MM.1S (cell line): ENCODE measurements around the gene HMG20A.

ENCODE experiments used
- DNase-seq: peaks from one replicate; pipeline ENCODE4 v3.0.0-alpha.2; 2015
- H2AFZ ChIP-seq: fragments of 300-600 bp; sonication (generic); 2 replicates; pipeline ENCODE4 v1.6.0; 2016; ENCODE audit warnings: antibody characterized with exemption, low read length
- H3F3A ChIP-seq: fragments of 300-600 bp; sonication (generic); 2 replicates; pipeline ENCODE4 v1.6.1; 2016; ENCODE audit warnings: mild to moderate bottlenecking, antibody characterized with exemption, low read length, moderate library complexity, mixed read lengths; ENCODE audit not compliant: insufficient read depth
- H3K27ac ChIP-seq: fragments of 300-600 bp; sonication (generic); 2 replicates; pipeline ENCODE4 v1.5.1; 2016; ENCODE audit warnings: mild to moderate bottlenecking, low read length
- H3K27me3 ChIP-seq: fragments of 300-600 bp; sonication (generic); replicated peaks from 2 replicates; pipeline ENCODE4 v1.6.0; 2016; ENCODE audit warnings: low read length; ENCODE audit not compliant: insufficient read depth
- H3K36me3 ChIP-seq: fragments of 300-600 bp; sonication (generic); replicated peaks from 2 replicates; pipeline ENCODE4 v1.6.1; 2016; ENCODE audit warnings: mild to moderate bottlenecking, low read length, mixed read lengths; ENCODE audit not compliant: insufficient read depth
- H3K4me1 ChIP-seq: fragments of 300-600 bp; sonication (generic); 2 replicates; pipeline ENCODE4 v1.6.1; 2016; ENCODE audit warnings: low read length, mixed read lengths
- H3K4me2 ChIP-seq: fragments of 300-600 bp; sonication (generic); 2 replicates; pipeline ENCODE4 v1.6.0; 2016; ENCODE audit warnings: low read depth, low read length
- H3K4me3 ChIP-seq: fragments of 300-600 bp; sonication (generic); 2 replicates; pipeline ENCODE4 v1.5.1; 2016; ENCODE audit warnings: low read length, mixed read lengths
- H3K79me2 ChIP-seq: fragments of 300-600 bp; sonication (generic); 2 replicates; pipeline ENCODE4 v1.6.1; 2016; ENCODE audit warnings: mixed run types, low read length, mixed read lengths
- H3K9ac ChIP-seq: fragments of 300-600 bp; sonication (generic); 2 replicates; pipeline ENCODE4 v1.6.1; 2016; ENCODE audit warnings: low read length, mixed read lengths
- H3K9me2 ChIP-seq: fragments of 300-600 bp; sonication (generic); replicated peaks from 2 replicates; pipeline ENCODE4 v1.6.1; 2016; ENCODE audit warnings: mild to moderate bottlenecking, low read length, mixed read lengths; ENCODE audit not compliant: insufficient read depth
- H3K9me3 ChIP-seq: fragments of 300-600 bp; sonication (generic); replicated peaks from 2 replicates; pipeline ENCODE4 v1.6.1; 2016; ENCODE audit warnings: mild to moderate bottlenecking, low read length, mixed read lengths; ENCODE audit not compliant: insufficient read depth
- H4K20me1 ChIP-seq: fragments of 300-600 bp; sonication (generic); 2 replicates; pipeline ENCODE4 v1.6.1; 2016; ENCODE audit warnings: mild to moderate bottlenecking, low read length, moderate library complexity, mixed read lengths; ENCODE audit not compliant: insufficient read depth
- EZH2 ChIP-seq: fragments of 300-600 bp; sonication (generic); optimal IDR thresholded peaks from 2 replicates; pipeline ENCODE3; 2017; ENCODE audit warnings: low read depth, mild to moderate bottlenecking, antibody characterized with exemption, low read length, mixed read lengths
- EZH2phosphoT487 ChIP-seq: fragments of 300-600 bp; sonication (generic); IDR thresholded peaks from 2 replicates; pipeline ENCODE4 v1.6.1; 2018; ENCODE audit warnings: antibody characterized with exemption, low read length
- TF ChIP-seq, protein P1 (sequence below): fragments of 300-600 bp; sonication (generic); IDR thresholded peaks from 2 replicates; pipeline ENCODE4 v1.5.1; 2016; ENCODE audit warnings: antibody characterized with exemption, low read length, mixed read lengths

HMG20A gene

DNA sequence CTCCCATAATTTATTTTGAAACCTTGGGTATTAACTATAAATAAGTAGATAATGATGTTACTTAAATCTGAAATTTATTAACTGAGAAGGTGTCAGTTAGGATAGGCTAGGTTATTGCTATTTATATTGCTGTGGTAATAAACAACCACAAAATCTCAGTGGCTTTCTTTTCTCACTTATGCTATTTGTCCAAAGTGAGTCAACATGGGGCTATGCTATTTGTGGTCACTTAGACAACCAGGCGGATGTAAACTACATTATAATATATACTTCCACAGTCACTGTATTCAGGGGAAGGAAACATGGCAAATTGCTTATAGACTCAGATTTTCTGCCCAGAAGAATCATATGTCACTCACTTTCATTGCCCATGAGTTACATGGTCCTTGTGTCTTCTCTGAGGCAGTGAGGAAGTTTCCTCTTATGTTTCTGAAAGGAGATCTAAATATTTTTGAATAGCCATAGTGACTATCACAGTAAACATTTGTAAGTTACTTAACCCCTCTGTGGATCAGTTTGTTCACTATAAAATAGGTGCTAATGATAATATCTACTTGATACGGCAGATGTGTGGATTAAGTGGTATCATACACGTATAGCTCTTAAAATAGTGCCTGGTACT is 19.8 kb downstream of the HMG20A start:
- H3K9me3 ChIP-seq: no peaks in the 10 kb centered on the region
- peak overlapping the region; percentile 22; the same call in 1 of the 2 replicates for H3K27ac ChIP-seq
- H4K20me1 ChIP-seq: no peaks in the 10 kb centered on the region; the same call in 1 of the 2 replicates
- H3K4me3 ChIP-seq: no peak overlapping the region
- H3K4me1 ChIP-seq: peaks cover 19% of the 10 kb centered on the region
- no peaks in the 10 kb centered on the region for H3K9me2 ChIP-seq
- no peaks in the 10 kb centered on the region for H3K27me3 ChIP-seq
- H3F3A ChIP-seq: peaks cover 7% of the 10 kb centered on the region
- peak; percentile 67 for DNase-seq
- no peak overlapping the region for H2AFZ ChIP-seq
- H3K4me2 ChIP-seq: peak overlapping the region; percentile 43
- H3K36me3 ChIP-seq: no peaks in the 10 kb centered on the region
- TF ChIP-seq, protein P1, sequence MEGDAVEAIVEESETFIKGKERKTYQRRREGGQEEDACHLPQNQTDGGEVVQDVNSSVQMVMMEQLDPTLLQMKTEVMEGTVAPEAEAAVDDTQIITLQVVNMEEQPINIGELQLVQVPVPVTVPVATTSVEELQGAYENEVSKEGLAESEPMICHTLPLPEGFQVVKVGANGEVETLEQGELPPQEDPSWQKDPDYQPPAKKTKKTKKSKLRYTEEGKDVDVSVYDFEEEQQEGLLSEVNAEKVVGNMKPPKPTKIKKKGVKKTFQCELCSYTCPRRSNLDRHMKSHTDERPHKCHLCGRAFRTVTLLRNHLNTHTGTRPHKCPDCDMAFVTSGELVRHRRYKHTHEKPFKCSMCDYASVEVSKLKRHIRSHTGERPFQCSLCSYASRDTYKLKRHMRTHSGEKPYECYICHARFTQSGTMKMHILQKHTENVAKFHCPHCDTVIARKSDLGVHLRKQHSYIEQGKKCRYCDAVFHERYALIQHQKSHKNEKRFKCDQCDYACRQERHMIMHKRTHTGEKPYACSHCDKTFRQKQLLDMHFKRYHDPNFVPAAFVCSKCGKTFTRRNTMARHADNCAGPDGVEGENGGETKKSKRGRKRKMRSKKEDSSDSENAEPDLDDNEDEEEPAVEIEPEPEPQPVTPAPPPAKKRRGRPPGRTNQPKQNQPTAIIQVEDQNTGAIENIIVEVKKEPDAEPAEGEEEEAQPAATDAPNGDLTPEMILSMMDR: no peak
- TF ChIP-seq EZH2 (no peak), EZH2phosphoT487 (no peak)
- H3K9ac ChIP-seq: no peak overlapping the region
- peaks cover 43% of the 10 kb centered on the region for H3K79me2 ChIP-seq

DNA sequence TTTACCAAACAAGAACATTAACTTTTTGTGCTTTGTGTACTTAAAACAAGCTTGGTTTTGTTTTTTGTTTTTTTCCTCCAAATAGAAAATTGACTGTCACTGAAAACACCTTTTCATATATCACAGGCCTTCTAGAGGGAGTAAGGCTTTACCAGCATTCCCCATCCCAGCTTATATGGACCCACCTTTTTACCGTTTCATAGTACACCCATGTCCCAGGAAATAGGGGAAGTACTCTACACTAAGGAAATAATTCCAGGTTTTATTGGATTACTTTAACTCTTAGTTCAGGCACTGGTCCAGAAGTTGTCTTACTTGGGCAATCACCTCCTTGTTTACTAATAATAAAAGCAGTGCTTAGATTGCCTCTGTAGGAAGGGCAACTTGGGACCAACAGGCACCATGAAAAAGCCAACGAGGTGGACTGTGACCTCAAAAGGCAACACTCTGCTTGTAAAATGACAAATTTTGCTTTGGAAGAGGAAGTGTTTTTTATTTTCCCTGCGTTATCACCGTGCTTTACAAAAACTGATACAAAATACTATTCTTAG is 26.2 kb downstream of the HMG20A start:
- H3K27ac ChIP-seq: no peak overlapping the region
- H3K4me3 ChIP-seq: no peak overlapping the region
- no peak overlapping the region for H3K4me2 ChIP-seq
- no peaks in the 10 kb centered on the region for H3F3A ChIP-seq
- peaks cover 40% of the 10 kb centered on the region for H3K79me2 ChIP-seq
- no peaks in the 10 kb centered on the region for H3K36me3 ChIP-seq
- no peak for DNase-seq
- H4K20me1 ChIP-seq: no peaks in the 10 kb centered on the region; the same call in 1 of the 2 replicates
- no peaks in the 10 kb centered on the region for H3K4me1 ChIP-seq
- TF ChIP-seq EZH2 (no peak), EZH2phosphoT487 (no peak)
- TF ChIP-seq, protein P1: no peak
- no peak overlapping the region for H2AFZ ChIP-seq
- no peaks in the 10 kb centered on the region for H3K9me3 ChIP-seq
- no peaks in the 10 kb centered on the region for H3K9me2 ChIP-seq
- no peak overlapping the region for H3K9ac ChIP-seq
- no peaks in the 10 kb centered on the region for H3K27me3 ChIP-seq

DNA sequence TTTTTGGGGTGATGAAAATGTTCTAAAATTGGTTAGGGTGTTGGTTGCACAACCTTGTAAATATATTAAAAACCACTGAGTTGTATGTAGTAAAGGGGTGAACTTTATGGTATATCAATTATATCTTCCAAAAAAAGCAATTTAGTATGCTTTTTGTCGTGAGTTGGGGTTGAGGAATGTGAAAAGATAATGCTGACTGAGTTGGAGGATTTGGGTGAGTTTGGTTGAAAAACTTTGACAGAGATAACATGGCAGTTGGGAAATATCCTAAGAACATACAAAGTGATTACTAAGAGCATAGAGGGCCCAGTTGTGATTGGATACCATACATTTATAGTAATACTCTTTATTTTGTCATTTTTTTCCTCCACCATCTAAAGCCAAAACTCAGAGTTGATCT is 33.6 kb downstream of the HMG20A start:
- Histone ChIP-seq H3K9ac (no peak overlapping the region), H3K4me3 (no peak overlapping the region), H3F3A (peaks cover 28% of the 10 kb centered on the region), H3K36me3 (no peaks in the 10 kb centered on the region), H4K20me1 (no peaks in the 10 kb centered on the region), H3K27ac (no peak overlapping the region), H3K79me2 (peaks cover 11% of the 10 kb centered on the region), H3K4me2 (no peak overlapping the region), H3K27me3 (no peaks in the 10 kb centered on the region), H3K4me1 (peaks cover 36% of the 10 kb centered on the region), H3K9me2 (no peaks in the 10 kb centered on the region), H2AFZ (no peak overlapping the region), H3K9me3 (no peaks in the 10 kb centered on the region)
- TF ChIP-seq, protein P1: no peak
- no peak for TF ChIP-seq EZH2phosphoT487
- no peak for TF ChIP-seq EZH2
- no peak for DNase-seq
